SK-N-SH (cell line): ENCODE results near the gene CT45A10. TPM values are rescaled to one million over a fixed set of nuclear protein-coding genes. Genes with fewer than 3 reads are reported as not detected.
"Not testable (repeated sequence)": the region's sequence is repeated elsewhere in the genome, so short reads cannot be mapped to it uniquely, and the experiment has no call there.

Source experiments
- CTCF ChIA-PET: fragments of 300-600, 350-600 bp; formaldehyde crosslinking; extraction: SDS; loops from one replicate; lab custom pipeline; 2021; lab: Yijun Ruan, JAX
- POLR2A ChIA-PET: fragments of 350-600 bp; sonication (Branson Sonifier 250); formaldehyde crosslinking; extraction: SDS; loops from one replicate; lab custom pipeline; 2020; ENCODE audit warnings: antibody characterized with exemption, inconsistent platforms; lab: Yijun Ruan, JAX
- DNase-seq: peaks from one replicate; pipeline ENCODE4 v3.0.0; 2012
- H2AFZ ChIP-seq: fragments of 200-600 bp; sonication (generic); 2 replicates; pipeline ENCODE4 v1.8.1; 2016; ENCODE audit warnings: antibody characterized with exemption, mild to moderate bottlenecking, low read depth
- H3F3A ChIP-seq: fragments of 200-600 bp; sonication (generic); replicated peaks from 2 replicates; pipeline ENCODE3; 2016; ENCODE audit warnings: antibody characterized with exemption, mild to moderate bottlenecking; ENCODE audit not compliant: insufficient read depth
- H3K27ac ChIP-seq, 2 experiments: fragments of 200-500 bp in 1 of 2; fragments of 200-600 bp in 1 of 2; sonication (Bioruptor generic) in 1 of 2; sonication (generic), shearing (Covaris generic) in 1 of 2; 2 replicates each; pipeline versions ENCODE4 v1.5.1 to v1.6.1; 2014 to 2016; ENCODE audit warnings: low read depth in 2 of 2, inconsistent platforms in 1 of 2, low read length in 1 of 2, mild to moderate bottlenecking in 1 of 2, mixed read lengths in 1 of 2
- H3K27me3 ChIP-seq: fragments of 200-600 bp; sonication (generic), shearing (Covaris generic); 2 replicates; pipeline ENCODE4 v1.6.1; 2016; ENCODE audit warnings: mixed run types; ENCODE audit not compliant: insufficient read depth
- H3K36me3 ChIP-seq, 2 experiments: fragments of 200-500 bp in 1 of 2; fragments of 200-600 bp in 1 of 2; sonication (Bioruptor generic) in 1 of 2; sonication (generic) in 1 of 2; replicated peaks in 1 of 2; 2 replicates each; pipeline versions ENCODE3 to v1.5.1; 2014 to 2016; ENCODE audit warnings: low read length in 1 of 2, mild to moderate bottlenecking in 1 of 2; ENCODE audit not compliant: insufficient read depth in 2 of 2, control insufficient read depth in 1 of 2
- H3K4me1 ChIP-seq, 2 experiments: fragments of 200-500 bp in 1 of 2; fragments of 200-600 bp in 1 of 2; sonication (Bioruptor generic) in 1 of 2; sonication (generic), shearing (Covaris generic) in 1 of 2; 2 replicates each; pipeline versions ENCODE4 v1.5.1 to v1.6.1; 2014 to 2016; ENCODE audit warnings: low read depth in 1 of 2, low read length in 1 of 2, mixed run types in 1 of 2; ENCODE audit not compliant: insufficient read depth in 2 of 2, control insufficient read depth in 1 of 2
- H3K4me2 ChIP-seq: fragments of 200-600 bp; sonication (generic), shearing (Covaris generic); 2 replicates; pipeline ENCODE4 v1.6.1; 2017; ENCODE audit warnings: mixed run types
- H3K4me3 ChIP-seq, 2 experiments: fragments of 200-500 bp in 1 of 2; fragments of 200-600 bp in 1 of 2; sonication (Bioruptor generic) in 1 of 2; sonication (generic), shearing (Covaris generic) in 1 of 2; 2 replicates each; pipeline versions ENCODE4 v1.5.1 to v1.8.1; 2014 to 2016; ENCODE audit warnings: low read depth in 2 of 2, inconsistent platforms in 1 of 2, low read length in 1 of 2, mild to moderate bottlenecking in 1 of 2, mixed read lengths in 1 of 2, moderate library complexity in 1 of 2
- H3K79me2 ChIP-seq: fragments of 200-600 bp; sonication (generic); 2 replicates; pipeline ENCODE4 v1.8.1; 2017; ENCODE audit warnings: mild to moderate bottlenecking; ENCODE audit not compliant: insufficient read depth
- H3K9ac ChIP-seq: fragments of 200-600 bp; sonication (generic); 2 replicates; pipeline ENCODE4 v1.6.1; 2017; ENCODE audit warnings: mixed run types
- H3K9me2 ChIP-seq: fragments of 200-600 bp; sonication (generic); 2 replicates; pipeline ENCODE4 v1.6.1; 2017; ENCODE audit warnings: mixed run types
- H3K9me3 ChIP-seq: fragments of 200-600 bp; sonication (generic); 2 replicates; pipeline ENCODE4 v1.6.1; 2017; ENCODE audit warnings: mixed run types, mild to moderate bottlenecking, moderate library complexity
- H4K20me1 ChIP-seq: fragments of 200-600 bp; sonication (generic); 2 replicates; pipeline ENCODE4 v1.6.1; 2017; ENCODE audit warnings: mild to moderate bottlenecking, mixed run types; ENCODE audit not compliant: insufficient read depth
- CTCF ChIP-seq: fragments of 200-600 bp; sonication (generic); IDR thresholded peaks from 2 replicates; pipeline ENCODE4 v1.6.1; 2017; ENCODE audit warnings: antibody characterized with exemption, mild to moderate bottlenecking, moderate library complexity
- FOSL2 ChIP-seq: IDR thresholded peaks from 2 replicates; pipeline ENCODE4 v1.4.0; 2012; ENCODE audit warnings: low read depth, mild to moderate bottlenecking, moderate library complexity, borderline replicate concordance
- GABPA ChIP-seq: IDR thresholded peaks from 2 replicates; pipeline ENCODE4 v1.4.0; 2012; ENCODE audit warnings: low read depth, mild to moderate bottlenecking
- NFIC ChIP-seq: IDR thresholded peaks from 2 replicates; pipeline ENCODE4 v1.4.0; 2012; ENCODE audit warnings: borderline replicate concordance
- SIN3A ChIP-seq: IDR thresholded peaks from 2 replicates; pipeline ENCODE4 v1.6.1; 2012; ENCODE audit warnings: low read depth, mild to moderate bottlenecking, low read length, moderate library complexity, borderline replicate concordance
- WGBS: methylation state at CpG from one replicate; pipeline ENCODE4 v1.1.6; 2017; ENCODE audit warnings: low lambda C conversion rate; 5-methylcytosine and 5-hydroxymethylcytosine counted together
- polyA plus RNA-seq, 3 experiments: library from polyadenylated mRNA; depleted of rRNA; stranded (reverse); fragments of >200 nt; gene quantifications; 2 replicates each; pipeline ENCODE4 v1.2.3, GENCODE V29; 2012

CT45A10 gene
- polyA plus RNA-seq, 1 of the 3 experiments (the other 2 are of a cell fraction): not detected

- H3K4me1 ChIP-seq: no peaks in the 10 kb centered on the region
- H3K9ac ChIP-seq: no peak overlapping the region
- no peak for TF ChIP-seq NFIC
- no peaks in the 10 kb centered on the region for H3K9me2 ChIP-seq
- H3F3A ChIP-seq: no peaks in the 10 kb centered on the region
- no peaks in the 10 kb centered on the region for H3K36me3 ChIP-seq
- no peak overlapping the region for H3K27ac ChIP-seq
- H3K79me2 ChIP-seq: no peaks in the 10 kb centered on the region
- DNase-seq: no peak
- peaks cover 40% of the 10 kb centered on the region for H3K27me3 ChIP-seq
- no peak overlapping the region for H3K4me2 ChIP-seq
- WGBS: 0% methylated on average over 2 of the region's 2 CpGs
- no peaks in the 10 kb centered on the region for H3K9me3 ChIP-seq
- POLR2A ChIA-PET: no interaction called here
- CTCF ChIA-PET: no interaction called here
- no peaks in the 10 kb centered on the region for H4K20me1 ChIP-seq
- H3K4me3 ChIP-seq: no peak overlapping the region
- H2AFZ ChIP-seq: no peak overlapping the region
Measured at GRCh38 chrX:135927897-135928296, 34.7 kb upstream of the CT45A10 start.

GRCh38 chrX:135923353-135923752 is 30.1 kb upstream of the CT45A10 start:
- Histone ChIP-seq H3K27me3 (peaks cover 43% of the 10 kb centered on the region), H3K36me3 (no peaks in the 10 kb centered on the region), H3K4me1 (no peaks in the 10 kb centered on the region), H2AFZ (no peak overlapping the region), H3K4me2 (no peak overlapping the region), H3K9me3 (no peaks in the 10 kb centered on the region), H3F3A (no peaks in the 10 kb centered on the region), H3K9me2 (no peaks in the 10 kb centered on the region), H3K4me3 (no peak overlapping the region), H4K20me1 (no peaks in the 10 kb centered on the region), H3K79me2 (no peaks in the 10 kb centered on the region), H3K9ac (no peak overlapping the region), H3K27ac (no peak overlapping the region)
- 0% methylated on average over 5 of the region's 5 CpGs for WGBS
- POLR2A ChIA-PET: no interaction called here
- CTCF ChIA-PET: interaction anchor here (2.1 kb wide), 1 partner anchor 8 kb away, joined by 14 read pairs; no protein-coding TSS in a partner anchor
- DNase-seq: no peak
- peak; percentile 39 for TF ChIP-seq CTCF
- no peak for TF ChIP-seq GABPA

- H3K79me2 ChIP-seq, H3K4me2 ChIP-seq, H3K9me2 ChIP-seq, H3F3A ChIP-seq, H2AFZ ChIP-seq, H3K27ac ChIP-seq, H3K4me3 ChIP-seq, H3K4me1 ChIP-seq, H3K9ac ChIP-seq, H3K9me3 ChIP-seq, DNase-seq, POLR2A ChIA-PET, H4K20me1 ChIP-seq, H3K36me3 ChIP-seq: not testable (repeated sequence)
- peaks cover 47% of the 10 kb centered on the region for H3K27me3 ChIP-seq
- WGBS: 0% methylated on average over 1 of the region's 1 CpG
- CTCF ChIA-PET: interaction anchor here (1.3 kb wide), 1 partner anchor 12 kb away, joined by 3 read pairs; no protein-coding TSS in a partner anchor
Measured at GRCh38 chrX:135920516-135920915, 27.3 kb upstream of the CT45A10 start.

- TF ChIP-seq NFIC: no peak
- TF ChIP-seq SIN3A: no peak
- no peak for TF ChIP-seq FOSL2
- no peak overlapping the region for H3K9ac ChIP-seq
- no peaks in the 10 kb centered on the region for H3K4me1 ChIP-seq
- no peaks in the 10 kb centered on the region for H3K9me3 ChIP-seq
- no peaks in the 10 kb centered on the region for H3K9me2 ChIP-seq
- ChIA-PET CTCF (no interaction called here), POLR2A (no interaction called here)
- H3K27ac ChIP-seq: no peak overlapping the region
- H3K36me3 ChIP-seq: no peaks in the 10 kb centered on the region
- no peaks in the 10 kb centered on the region for H3F3A ChIP-seq
- 23% methylated on average over 5 of the region's 5 CpGs for WGBS
- no peak for DNase-seq
- no peaks in the 10 kb centered on the region for H3K79me2 ChIP-seq
- H3K4me2 ChIP-seq: no peak overlapping the region
- H2AFZ ChIP-seq: no peak overlapping the region
- H3K4me3 ChIP-seq: no peak overlapping the region
- H4K20me1 ChIP-seq: no peaks in the 10 kb centered on the region
- peaks cover 23% of the 10 kb centered on the region for H3K27me3 ChIP-seq
Measured at GRCh38 chrX:135914404-135914803, 21.2 kb upstream of the CT45A10 start.
